Kidney epithelial cell (primary cell): ENCODE results near the gene VAV1. TPM values are rescaled to one million over a fixed set of nuclear protein-coding genes. Genes with fewer than 3 reads are reported as not detected.
"Not testable (repeated sequence)": the region's sequence is repeated elsewhere in the genome, so short reads cannot be mapped to it uniquely, and the experiment has no call there.

ENCODE experiments used
- DNase-seq: peaks from one replicate; pipeline ENCODE4 v3.0.0-alpha.2; 2010; ENCODE audit warnings: low read depth
- H3K27me3 ChIP-seq: 2 replicates; pipeline ENCODE4 v1.6.0; 2011; ENCODE audit warnings: low read length; ENCODE audit not compliant: control insufficient read depth, insufficient read depth
- H3K36me3 ChIP-seq: 2 replicates; pipeline ENCODE4 v1.5.1; 2011; ENCODE audit warnings: low read length; ENCODE audit not compliant: control insufficient read depth, insufficient read depth
- H3K4me3 ChIP-seq: 2 replicates; pipeline ENCODE4 v1.5.1; 2011; ENCODE audit warnings: low read depth, mild to moderate bottlenecking, control low read depth, low read length
- CTCF ChIP-seq: IDR thresholded peaks from 2 replicates; pipeline ENCODE4 v1.5.1; 2011; ENCODE audit warnings: mild to moderate bottlenecking, moderate library complexity, low read length, control low read depth, inconsistent platforms; ENCODE audit not compliant: insufficient read depth, poor library complexity, severe bottlenecking
- total RNA-seq: library from RNA; depleted of rRNA; stranded (reverse); fragments of >200 nt; gene quantifications from 2 replicates; pipeline ENCODE4 v1.2.3, GENCODE V29; 2015

VAV1 gene
- total RNA-seq, 1 donor from 2014 or later = 0.50 TPM

GRCh38 chr19:6796278-6796677 lies 23.8 kb downstream of the VAV1 start:
- DNase-seq = no peak
- Histone ChIP-seq H3K4me3 (no peak overlapping the region), H3K27me3 (no peaks in the 10 kb centered on the region), H3K36me3 (no peaks in the 10 kb centered on the region)
- TF ChIP-seq CTCF = no peak

- no peak for DNase-seq
- H3K36me3 ChIP-seq = no peaks in the 10 kb centered on the region
- no peak for TF ChIP-seq CTCF
- H3K4me3 ChIP-seq = no peak overlapping the region
- H3K27me3 ChIP-seq = no peaks in the 10 kb centered on the region
Measured at GRCh38 chr19:6797646-6798045, 25.1 kb downstream of the VAV1 start.

GRCh38 chr19:6800160-6800790 lies 27.8 kb downstream of the VAV1 start:
- DNase-seq, H3K27me3 ChIP-seq, H3K4me3 ChIP-seq, H3K36me3 ChIP-seq: not testable (repeated sequence)

- H3K27me3 ChIP-seq = no peaks in the 10 kb centered on the region
- peak; percentile 81 for DNase-seq
- no peak for TF ChIP-seq CTCF
- no peak overlapping the region for H3K4me3 ChIP-seq
- H3K36me3 ChIP-seq = no peaks in the 10 kb centered on the region
Measured at GRCh38 chr19:6800991-6801484, 28.5 kb downstream of the VAV1 start.

- TF ChIP-seq CTCF = no peak
Measured at GRCh38 chr19:6801485-6802086, 29.1 kb downstream of the VAV1 start.

GRCh38 chr19:6802336-6803035 lies 30.0 kb downstream of the VAV1 start:
- TF ChIP-seq CTCF = no peak
- no peaks in the 10 kb centered on the region for H3K36me3 ChIP-seq
- H3K4me3 ChIP-seq = no peak overlapping the region
- DNase-seq = no peak
- no peaks in the 10 kb centered on the region for H3K27me3 ChIP-seq

More at GRCh38 chr19:6801485-6802086, 29.1 kb downstream of the VAV1 start:
- Histone ChIP-seq H3K36me3 (no peaks in the 10 kb centered on the region), H3K4me3 (peak overlapping the region; percentile 5), H3K27me3 (no peaks in the 10 kb centered on the region)
- no peak for DNase-seq
